SJSA1 (cell line): ENCODE data around the gene OR5B12. TPM values are rescaled to one million over a fixed set of nuclear protein-coding genes. Genes with fewer than 3 reads are reported as not detected.
"Not testable (repeated sequence)": the region's sequence is repeated elsewhere in the genome, so short reads cannot be mapped to it uniquely, and the experiment has no call there.

Source experiments
- DNase-seq, 2 experiments: peaks; one replicate each; pipeline ENCODE4 v3.0.0-alpha.2; 2015 to 2020; ENCODE audit warnings: low spot score in 2 of 2, low read depth in 1 of 2
- H3K27ac ChIP-seq: fragments of 250-450 bp; sonication (Bioruptor Pico); 2 replicates; pipeline ENCODE4 v1.5.1; 2020; ENCODE audit warnings: mild to moderate bottlenecking, moderate library complexity
- H3K27me3 ChIP-seq: fragments of 250-450 bp; sonication (Bioruptor Pico); replicated peaks from 2 replicates; pipeline ENCODE4 v1.5.1; 2020; ENCODE audit warnings: mild to moderate bottlenecking, moderate library complexity
- H3K36me3 ChIP-seq: fragments of 250-450 bp; sonication (Bioruptor Pico); 2 replicates; pipeline ENCODE4 v1.5.1; 2020; ENCODE audit warnings: mild to moderate bottlenecking
- H3K4me1 ChIP-seq: fragments of 250-450 bp; sonication (Bioruptor Pico); replicated peaks from 2 replicates; pipeline ENCODE4 v1.6.1; 2021; ENCODE audit warnings: mild to moderate bottlenecking
- H3K4me3 ChIP-seq: fragments of 250-450 bp; sonication (Bioruptor Pico); 2 replicates; pipeline ENCODE4 v1.5.1; 2020; ENCODE audit warnings: mild to moderate bottlenecking
- H3K9me3 ChIP-seq: fragments of 250-450 bp; sonication (Bioruptor Pico); replicated peaks from 2 replicates; pipeline ENCODE4 v1.5.1; 2020; ENCODE audit warnings: mild to moderate bottlenecking
- total RNA-seq: library from RNA; depleted of rRNA; stranded (reverse); fragments of >200 nt; shearing (Covaris generic); gene quantifications from 2 replicates; pipeline ENCODE4 v1.2.3, GENCODE V29; 2014; rRNA removed

OR5B12 gene
- total RNA-seq, 1 experiment from 2014 or later: not detected

DNA sequence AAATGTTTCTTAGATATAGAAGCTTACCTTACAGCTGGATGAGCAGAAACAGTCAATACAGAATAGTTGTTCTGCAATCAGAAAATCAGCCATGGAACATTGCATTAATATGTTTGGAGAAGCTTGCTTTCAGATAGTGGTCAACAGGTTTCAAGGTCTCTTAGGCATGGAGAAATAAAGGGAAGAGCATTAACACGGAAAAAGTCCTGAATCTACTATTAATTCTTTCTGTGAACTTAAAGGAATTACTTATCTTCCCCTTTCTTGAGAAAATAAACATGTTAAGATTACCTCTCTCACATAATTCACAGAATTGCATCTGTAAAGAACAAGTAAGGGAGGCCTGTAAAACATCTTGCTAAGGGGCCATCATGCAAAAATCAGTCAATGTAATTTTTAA lies 35.3 kb downstream of the OR5B12 start, which contains the start of gene OR5B3:
Gene OR5B3 (minus strand): TSS at position 101 of the 400 bp plus-strand sequence. CDS start 3,465 bp downstream, outside the sequence.
- no peaks in the 10 kb centered on the region for H3K27me3 ChIP-seq
- no peaks in the 10 kb centered on the region for H3K4me1 ChIP-seq
- H3K4me3 ChIP-seq: no peak within 1 kb of the TSS

DNA sequence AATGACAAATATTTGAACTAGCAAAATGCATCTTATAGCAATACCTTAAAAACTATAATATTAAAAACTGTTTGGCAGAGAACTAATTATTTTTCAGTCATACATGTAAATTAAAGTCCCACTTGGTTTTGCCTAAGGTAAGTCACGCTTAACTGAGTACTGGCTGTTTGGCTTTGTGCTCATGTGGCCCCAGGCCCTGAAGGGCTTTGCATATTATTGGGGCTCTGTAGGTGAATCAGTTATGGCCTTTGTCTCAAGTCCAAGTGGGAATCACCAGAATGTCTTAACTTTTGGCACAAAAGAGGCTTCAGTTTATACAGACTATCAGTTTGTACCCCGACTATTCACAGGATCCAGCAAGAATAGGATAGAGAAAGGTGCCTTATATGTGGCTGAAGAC lies 42.4 kb downstream of the OR5B12 start:
- not testable (repeated sequence) for H3K36me3 ChIP-seq, H3K27ac ChIP-seq, H3K9me3 ChIP-seq, H3K4me3 ChIP-seq, DNase-seq, H3K27me3 ChIP-seq
- peaks cover 14% of the 10 kb centered on the region for H3K4me1 ChIP-seq

More for the DNA sequence above, 35.3 kb downstream of the OR5B12 start, which contains the start of gene OR5B3:
- Histone ChIP-seq H3K9me3 (no peaks in the 10 kb centered on the region), H3K36me3 (no peaks in the 10 kb centered on the region), H3K27ac (no peak within 1 kb of the TSS)
- no peak for DNase-seq

DNA sequence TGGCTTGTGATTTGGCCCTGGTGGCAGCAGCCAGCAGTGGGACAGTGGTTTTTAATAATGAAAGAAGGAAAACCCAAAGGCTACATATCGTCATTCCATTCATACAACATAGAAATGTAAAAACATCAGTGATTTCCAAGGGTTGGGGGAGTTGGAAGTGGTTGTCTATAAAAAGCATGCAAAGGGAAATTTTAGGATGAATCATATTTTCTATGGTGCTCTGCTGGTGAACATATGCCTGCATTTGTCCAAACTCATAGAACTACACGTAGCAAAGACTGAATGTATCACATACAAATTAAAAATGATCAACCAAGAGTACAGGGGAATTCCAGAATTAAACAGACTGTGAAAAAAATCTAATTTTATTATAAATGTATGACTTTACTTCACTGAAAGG lies 46.5 kb downstream of the OR5B12 start:
- no peak for DNase-seq
- no peaks in the 10 kb centered on the region for H3K27me3 ChIP-seq
- peaks cover 54% of the 10 kb centered on the region for H3K4me1 ChIP-seq
- no peaks in the 10 kb centered on the region; the same call in 1 of the 2 replicates for H3K36me3 ChIP-seq
- peaks cover 4% of the 10 kb centered on the region; the same call in 1 of the 2 replicates for H3K9me3 ChIP-seq
- H3K4me3 ChIP-seq: no peak overlapping the region
- no peak overlapping the region for H3K27ac ChIP-seq

DNA sequence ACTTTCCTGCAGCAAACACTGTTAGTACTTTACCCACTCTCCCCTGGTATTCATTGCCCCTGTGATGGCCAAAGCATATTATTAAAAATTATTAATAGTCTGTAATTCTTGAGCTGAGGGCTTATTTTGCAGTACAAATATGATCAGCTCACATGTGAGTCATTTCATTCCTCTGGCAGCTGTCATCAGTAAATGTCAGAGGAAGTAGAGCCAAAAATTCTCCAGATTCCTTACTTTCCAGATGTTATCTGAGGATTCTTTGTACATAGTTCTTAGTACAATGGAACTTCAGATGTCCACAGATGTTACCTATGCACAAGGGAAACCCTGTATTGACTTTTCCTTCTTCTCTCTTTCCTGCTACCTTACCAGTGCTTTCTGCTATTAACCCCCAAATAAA lies 47.8 kb downstream of the OR5B12 start:
- Histone ChIP-seq H3K4me1 (peaks cover 54% of the 10 kb centered on the region), H3K27ac (peak overlapping the region; percentile 87), H3K36me3 (no peaks in the 10 kb centered on the region; the same call in 1 of the 2 replicates), H3K4me3 (no peak overlapping the region), H3K27me3 (no peaks in the 10 kb centered on the region), H3K9me3 (peaks cover 4% of the 10 kb centered on the region; the same call in 1 of the 2 replicates)
- peak; percentile 38 to 64 for DNase-seq

DNA sequence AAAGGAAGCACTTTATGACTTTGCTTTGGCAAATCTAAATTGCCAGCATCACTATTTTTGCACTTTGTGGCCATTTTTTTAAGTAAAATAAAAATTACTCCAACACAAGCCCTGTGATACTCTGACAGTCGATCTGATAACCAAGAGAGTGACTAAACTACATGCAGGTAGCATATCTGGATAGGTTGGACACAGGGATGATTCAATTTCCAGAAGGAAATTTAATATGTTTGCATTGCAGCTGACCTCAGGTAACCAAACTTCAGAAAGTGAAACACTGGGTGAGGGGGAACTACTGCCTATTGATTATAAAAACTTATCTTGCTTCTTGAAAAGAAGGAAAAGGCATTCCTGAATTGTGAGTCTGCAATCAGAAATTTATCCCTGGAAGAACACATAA lies 49.3 kb downstream of the OR5B12 start:
- DNase-seq: peak in 1 of 2 experiments; percentile 19
- no peaks in the 10 kb centered on the region; the same call in 1 of the 2 replicates for H3K36me3 ChIP-seq
- H3K4me3 ChIP-seq: no peak overlapping the region
- peak overlapping the region; percentile 87 for H3K27ac ChIP-seq
- H3K4me1 ChIP-seq: peaks cover 54% of the 10 kb centered on the region
- no peaks in the 10 kb centered on the region for H3K27me3 ChIP-seq
- peaks cover 4% of the 10 kb centered on the region; the same call in 1 of the 2 replicates for H3K9me3 ChIP-seq

DNA sequence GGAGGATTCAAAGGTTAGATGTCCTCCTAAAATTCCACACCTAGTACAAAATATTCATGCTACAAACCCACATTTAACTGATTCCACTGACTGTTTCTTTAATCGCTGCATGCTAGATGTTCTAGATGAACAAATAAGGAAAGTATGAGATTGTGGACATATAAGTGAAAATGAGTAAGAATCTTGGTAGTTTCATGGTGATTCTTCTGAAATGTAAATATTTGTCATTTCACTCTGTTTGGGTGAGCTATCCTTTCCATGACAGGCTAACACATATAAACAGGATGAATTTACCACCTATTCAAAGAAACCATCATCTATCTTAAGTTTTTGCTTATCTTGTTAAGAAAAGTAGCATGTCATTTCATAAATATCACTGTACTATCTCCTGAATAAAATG lies 50.2 kb downstream of the OR5B12 start:
- peaks cover 54% of the 10 kb centered on the region for H3K4me1 ChIP-seq
- DNase-seq: peak in 1 of 2 experiments; percentile 56
- no peak overlapping the region for H3K4me3 ChIP-seq
- peak overlapping the region; percentile 87 for H3K27ac ChIP-seq
- peaks cover 4% of the 10 kb centered on the region; the same call in 1 of the 2 replicates for H3K9me3 ChIP-seq
- H3K36me3 ChIP-seq: no peaks in the 10 kb centered on the region; the same call in 1 of the 2 replicates
- H3K27me3 ChIP-seq: no peaks in the 10 kb centered on the region

DNA sequence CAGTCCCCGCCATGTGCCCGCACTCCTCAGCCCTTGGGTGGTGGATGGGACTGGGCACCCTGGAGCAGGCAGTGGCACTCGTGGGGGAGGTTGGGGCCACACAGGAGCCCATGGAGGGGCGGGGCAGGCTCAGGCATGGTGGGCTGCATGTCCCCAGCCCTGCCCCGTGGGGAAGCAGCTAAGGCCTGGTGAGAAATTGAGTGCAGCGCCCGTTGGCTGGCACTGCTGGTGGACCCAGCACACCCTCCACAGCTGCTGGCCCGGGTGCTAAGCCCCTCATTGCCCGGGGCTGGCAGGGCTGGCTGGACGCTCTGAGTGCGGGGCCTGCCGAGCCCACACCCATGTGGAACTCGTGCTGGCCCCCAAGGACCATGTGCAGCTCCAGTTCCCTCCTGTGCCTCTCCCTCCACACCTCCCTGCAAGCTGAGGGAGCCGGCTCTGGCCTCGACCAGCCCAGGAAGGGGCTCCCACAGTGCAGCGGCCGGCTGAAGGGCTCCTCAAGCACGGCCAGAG lies 51.4 kb downstream of the OR5B12 start:
- H3K27me3 ChIP-seq: no peaks in the 10 kb centered on the region
- DNase-seq: no peak
- peaks cover 48% of the 10 kb centered on the region for H3K4me1 ChIP-seq
- H3K9me3 ChIP-seq: peaks cover 4% of the 10 kb centered on the region; the same call in 1 of the 2 replicates
- H3K36me3 ChIP-seq: no peaks in the 10 kb centered on the region; the same call in 1 of the 2 replicates
- H3K27ac ChIP-seq: peak overlapping the region; percentile 87
- no peak overlapping the region for H3K4me3 ChIP-seq

Other genes starting within 250 kb of the OR5B12 start
- not detected in 2 replicates for gene OR1S2, start 238.1 kb downstream of the OR5B12 start, total RNA-seq
- gene OR1S1, start 229.5 kb downstream of the OR5B12 start, total RNA-seq: not detected in 2 replicates
- not detected in 2 replicates for gene OR10Q1, start 213.3 kb downstream of the OR5B12 start, total RNA-seq
- gene OR10W1, start 174.0 kb downstream of the OR5B12 start, total RNA-seq: not detected in 2 replicates
- gene OR5B17, start 83.2 kb downstream of the OR5B12 start, total RNA-seq: not detected in 2 replicates
- gene OR5B3, start 35.4 kb downstream of the OR5B12 start, total RNA-seq: not detected in 2 replicates
- gene OR5B2, start 14.1 kb downstream of the OR5B12 start, total RNA-seq: not detected in 2 replicates
- not detected in 2 replicates for gene OR5B21, start 65.9 kb upstream of the OR5B12 start, total RNA-seq
- 4.0 and 4.9 TPM in 2 replicates for gene LPXN, start 133.6 kb upstream of the OR5B12 start, total RNA-seq
- gene ZFP91, start 136.8 kb upstream of the OR5B12 start, total RNA-seq: 68.1 and 83.8 TPM in 2 replicates
- 0.16 and 1.9 TPM in 2 replicates for gene CNTF, start 180.4 kb upstream of the OR5B12 start, total RNA-seq